PC-9 (cell line): Measurements from ENCODE around the gene SMTNL1. TPM values are rescaled to one million over a fixed set of nuclear protein-coding genes. Genes with fewer than 3 reads are reported as not detected.
A peak's percentile ranks its signal among the peaks of the same experiment; 100 is the strongest.

Experiments used
- BruUV-seq: library from RNA; stranded (reverse); fragments of 400-500 nt; replicated peaks from 2 replicates; lab custom pipeline; 2021; lab: Mats Ljungman, UMichigan
- CTCF ChIA-PET: fragments of 300-600 bp; sonication (Branson Sonifier 250); formaldehyde crosslinking; loops from one replicate; lab custom pipeline; 2022; ENCODE audit warnings: antibody characterized with exemption; lab: Charles Lee
- POLR2A ChIA-PET: fragments of 300-600 bp; sonication (Branson Sonifier 250); formaldehyde crosslinking; loops from one replicate; lab custom pipeline; 2022; ENCODE audit warnings: antibody characterized with exemption; ENCODE audit not compliant: unreplicated experiment; lab: Charles Lee
- DNase-seq, 2 experiments: peaks; one replicate each; pipeline versions ENCODE4 v3.0.0 to v3.0.0-alpha.2; 2015 to 2022; ENCODE audit warnings: mixed read lengths in 1 of 2
- H2AFZ ChIP-seq: fragments of 200-600 bp; sonication (generic); 2 replicates; pipeline ENCODE4 v1.8.1; 2017; ENCODE audit warnings: antibody characterized with exemption
- H3F3A ChIP-seq: fragments of 200-600 bp; sonication (generic); 2 replicates; pipeline ENCODE4 v1.8.1; 2017; ENCODE audit warnings: antibody characterized with exemption, mild to moderate bottlenecking, low read depth; ENCODE audit not compliant: insufficient read depth
- H3K27ac ChIP-seq: fragments of 200-600 bp; sonication (generic); 2 replicates; pipeline ENCODE4 v1.6.1; 2016; ENCODE audit warnings: mixed run types
- H3K27me3 ChIP-seq: fragments of 200-600 bp; sonication (generic); 2 replicates; pipeline ENCODE4 v1.6.1; 2016; ENCODE audit warnings: low read depth, mixed run types; ENCODE audit not compliant: insufficient read depth
- H3K36me3 ChIP-seq: fragments of 200-600 bp; sonication (generic); 2 replicates; pipeline ENCODE4 v1.6.1; 2016; ENCODE audit warnings: low read depth, mixed run types
- H3K4me1 ChIP-seq: fragments of 200-600 bp; sonication (generic); replicated peaks from 2 replicates; pipeline ENCODE4 v1.6.1; 2016; ENCODE audit warnings: mixed run types; ENCODE audit not compliant: insufficient read depth
- H3K4me2 ChIP-seq: fragments of 200-600 bp; sonication (generic); 2 replicates; pipeline ENCODE4 v1.6.1; 2017; ENCODE audit warnings: mixed run types
- H3K4me3 ChIP-seq: fragments of 200-600 bp; sonication (generic); 2 replicates; pipeline ENCODE4 v1.6.1; 2016; ENCODE audit warnings: mixed run types
- H3K79me2 ChIP-seq: fragments of 200-600 bp; sonication (generic); 2 replicates; pipeline ENCODE4 v1.6.1; 2017; ENCODE audit warnings: low read depth, mixed run types
- H3K9me2 ChIP-seq: fragments of 200-600 bp; sonication (generic); 2 replicates; pipeline ENCODE4 v1.8.1; 2017; ENCODE audit warnings: mild to moderate bottlenecking; ENCODE audit not compliant: insufficient read depth
- H3K9me3 ChIP-seq: fragments of 200-600 bp; sonication (generic); 2 replicates; pipeline ENCODE4 v1.8.1; 2016; ENCODE audit warnings: low read depth; ENCODE audit not compliant: insufficient read depth
- H4K20me1 ChIP-seq: fragments of 200-600 bp; sonication (generic); 2 replicates; pipeline ENCODE4 v1.8.1; 2017; ENCODE audit not compliant: insufficient read depth
- CTCF ChIP-seq: fragments of 200-600 bp; sonication (generic); conservative IDR thresholded peaks from 2 replicates; pipeline ENCODE4 v1.6.1; 2017; ENCODE audit warnings: mixed run types, antibody characterized with exemption, mild to moderate bottlenecking, moderate library complexity
- EZH2 ChIP-seq: fragments of 200-600 bp; sonication (generic); IDR thresholded peaks from 2 replicates; pipeline ENCODE4 v1.8.0; 2017; ENCODE audit warnings: antibody characterized with exemption, low read depth
- intact Hi-C: fragments of 100-400 bp; cut with micrococcal nuclease; formaldehyde crosslinking; loops from one replicate; pipeline ENCODE4 v1.10.0; 2022; ENCODE audit not compliant: unreplicated experiment
- total RNA-seq: library from RNA; stranded (reverse); gene quantifications from 2 replicates; pipeline ENCODE4 v1.2.3, GENCODE V29; 2021

Gene SMTNL1
- total RNA-seq, 1 experiment from 2014 or later = not detected

GRCh38 chr11:57493507-57494503 is 43.6 kb upstream of the SMTNL1 start:
- H3K4me2 ChIP-seq = peak overlapping the region; percentile 41
- no peaks in the 10 kb centered on the region for H3K79me2 ChIP-seq
- peak overlapping the region; percentile 67 for H2AFZ ChIP-seq
- no peaks in the 10 kb centered on the region for H4K20me1 ChIP-seq
- TSS peak; percentile 97 for BruUV-seq
- ChIA-PET CTCF (interaction anchor here (0.5 to 2.7 kb wide), 22 partner anchors 8 to 1648 kb away, joined by 3 to 48 read pairs (median 6); partner anchors contain the start of genes RTN4RL2, SLC43A3, TIMM10 and UBE2L6), POLR2A (interaction anchor here (0.6 kb wide), 1 partner anchor 147 kb away, joined by 3 read pairs; no protein-coding TSS in a partner anchor)
- H3K4me3 ChIP-seq = no peak overlapping the region
- TF ChIP-seq EZH2 (no peak), CTCF (peak; percentile 99)
- H3K27me3 ChIP-seq = no peaks in the 10 kb centered on the region
- no peaks in the 10 kb centered on the region for H3K9me2 ChIP-seq
- intact Hi-C loops = loop anchor here (1.0 to 5.0 kb wide), 4 partner anchors 33 to 147 kb away; partner anchors contain the start of gene SLC43A3
- no peaks in the 10 kb centered on the region for H3K9me3 ChIP-seq
- H3K36me3 ChIP-seq = no peaks in the 10 kb centered on the region
- H3F3A ChIP-seq = 0 out of 2 replicates have a peak, but pooled peaks cover 5% of the 10 kb centered on the region
- H3K4me1 ChIP-seq = peaks cover 30% of the 10 kb centered on the region
- peak overlapping the region; percentile 79 for H3K27ac ChIP-seq
- peak; percentile 76 to 84 for DNase-seq

DNA sequence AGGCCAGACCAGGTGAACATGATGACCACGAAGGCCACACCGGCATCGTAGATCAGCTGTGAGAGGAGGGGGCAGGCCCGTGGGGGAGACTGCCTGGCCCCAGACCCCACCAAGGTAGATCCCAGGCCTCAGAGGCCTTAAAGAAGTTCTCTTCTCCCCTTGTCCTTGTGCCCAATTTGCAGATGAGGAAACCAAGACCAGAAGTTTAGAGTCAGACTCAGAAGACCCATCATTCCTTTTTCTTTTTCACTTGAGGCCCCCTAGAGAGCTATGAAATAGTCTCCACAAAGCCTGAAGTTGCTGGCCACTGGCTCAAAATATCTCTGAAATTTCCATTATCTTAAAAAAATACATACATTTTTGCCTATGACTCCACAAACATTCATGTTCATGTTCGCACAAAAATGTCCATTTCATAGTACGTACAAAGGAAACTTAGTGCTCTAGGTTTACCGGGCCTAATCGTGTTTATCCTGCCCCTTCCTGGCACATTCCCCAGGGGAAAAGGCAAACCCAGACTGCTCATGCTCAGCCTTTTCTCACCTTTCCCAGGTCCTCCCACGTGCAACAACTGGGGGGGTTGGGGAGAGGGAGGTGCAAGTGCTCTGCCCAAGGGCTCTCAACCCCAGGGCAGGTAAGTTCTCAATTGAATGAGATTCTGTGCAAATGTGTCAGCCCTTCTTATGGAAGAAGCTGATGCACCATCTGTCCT is 41.1 kb upstream of the SMTNL1 start:
- ChIA-PET CTCF (no interaction called here), POLR2A (interaction anchor here (0.5 kb wide), 1 partner anchor 71 kb away, joined by 4 read pairs; the partner anchor contains the start of gene UBE2L6)
- Histone ChIP-seq H3K36me3 (no peaks in the 10 kb centered on the region), H3K27me3 (no peaks in the 10 kb centered on the region), H3K9me3 (no peaks in the 10 kb centered on the region), H3K9me2 (no peaks in the 10 kb centered on the region), H3K4me1 (peaks cover 49% of the 10 kb centered on the region), H2AFZ (no peak overlapping the region), H3K79me2 (no peaks in the 10 kb centered on the region), H3K4me3 (no peak overlapping the region), H3K27ac (no peak overlapping the region), H3F3A (peaks cover 5% of the 10 kb centered on the region; the same call in 1 of the 2 replicates), H3K4me2 (no peak overlapping the region), H4K20me1 (no peaks in the 10 kb centered on the region)
- intact Hi-C loops = no loop called here
- TF ChIP-seq EZH2 = no peak
- no peak for TF ChIP-seq CTCF
- DNase-seq = no peak
- BruUV-seq = no TSS peak
